Measurements from ENCODE around the gene DCUN1D1.

Gene DCUN1D1

DNA sequence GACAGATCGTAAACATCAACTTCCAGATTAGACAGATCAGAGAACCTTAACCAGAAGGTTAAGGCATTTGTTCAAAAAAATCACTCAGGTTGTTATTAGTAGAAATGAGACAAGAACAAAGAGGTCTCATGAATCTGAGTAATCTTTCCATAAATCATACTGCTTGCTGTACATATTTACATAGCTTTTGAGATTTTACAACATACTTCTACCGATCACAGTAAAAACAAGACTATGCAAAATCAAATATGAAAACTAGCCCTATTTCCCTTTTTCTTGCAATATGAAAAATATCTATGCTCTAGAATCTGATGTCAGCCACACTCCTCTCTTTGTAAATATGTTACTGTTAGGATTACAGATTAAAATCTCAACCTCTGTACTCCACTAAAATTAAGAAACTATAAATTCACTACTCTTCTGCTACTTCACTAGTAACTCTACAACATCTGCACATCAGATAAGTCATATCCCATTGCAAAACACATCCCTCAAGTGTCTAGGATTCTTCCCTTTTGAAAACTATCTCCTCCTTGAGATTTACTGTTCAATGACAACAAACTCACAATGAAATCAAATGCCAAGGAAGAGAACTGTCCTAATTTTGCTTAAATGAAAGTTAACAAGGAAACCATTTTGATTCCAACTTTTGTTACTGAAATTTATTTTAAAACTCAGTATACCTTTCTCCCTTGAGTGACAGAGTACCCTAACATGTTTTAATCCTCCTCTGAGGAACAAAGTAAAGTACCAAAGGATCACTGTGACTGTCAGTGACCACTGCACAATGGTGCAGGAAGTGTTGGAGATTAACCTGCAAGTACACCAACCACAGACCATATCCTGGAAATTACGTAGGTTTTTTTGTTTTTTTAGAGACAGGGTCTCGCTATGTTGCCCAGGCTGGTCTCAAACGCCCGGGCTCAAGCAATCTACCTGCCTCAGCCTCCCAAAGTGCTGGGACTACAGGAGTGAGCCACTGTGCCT, 12.8 kb downstream of the DCUN1D1 start:
- Histone ChIP-seq H3K4me3 (replicated peaks; ENCODE audit: insufficient read depth, low read length) (no peak overlapping the region), H3K27ac (replicated peaks) (no peak overlapping the region), H3K27me3 (ENCODE audit: insufficient read depth, poor library complexity, severe bottlenecking) (no peaks in the 10 kb centered on the region)
- no peak for DNase-seq (ENCODE audit: low read depth in 1 of 2, low spot score in 1 of 2)
- TF ChIP-seq, protein P1, sequence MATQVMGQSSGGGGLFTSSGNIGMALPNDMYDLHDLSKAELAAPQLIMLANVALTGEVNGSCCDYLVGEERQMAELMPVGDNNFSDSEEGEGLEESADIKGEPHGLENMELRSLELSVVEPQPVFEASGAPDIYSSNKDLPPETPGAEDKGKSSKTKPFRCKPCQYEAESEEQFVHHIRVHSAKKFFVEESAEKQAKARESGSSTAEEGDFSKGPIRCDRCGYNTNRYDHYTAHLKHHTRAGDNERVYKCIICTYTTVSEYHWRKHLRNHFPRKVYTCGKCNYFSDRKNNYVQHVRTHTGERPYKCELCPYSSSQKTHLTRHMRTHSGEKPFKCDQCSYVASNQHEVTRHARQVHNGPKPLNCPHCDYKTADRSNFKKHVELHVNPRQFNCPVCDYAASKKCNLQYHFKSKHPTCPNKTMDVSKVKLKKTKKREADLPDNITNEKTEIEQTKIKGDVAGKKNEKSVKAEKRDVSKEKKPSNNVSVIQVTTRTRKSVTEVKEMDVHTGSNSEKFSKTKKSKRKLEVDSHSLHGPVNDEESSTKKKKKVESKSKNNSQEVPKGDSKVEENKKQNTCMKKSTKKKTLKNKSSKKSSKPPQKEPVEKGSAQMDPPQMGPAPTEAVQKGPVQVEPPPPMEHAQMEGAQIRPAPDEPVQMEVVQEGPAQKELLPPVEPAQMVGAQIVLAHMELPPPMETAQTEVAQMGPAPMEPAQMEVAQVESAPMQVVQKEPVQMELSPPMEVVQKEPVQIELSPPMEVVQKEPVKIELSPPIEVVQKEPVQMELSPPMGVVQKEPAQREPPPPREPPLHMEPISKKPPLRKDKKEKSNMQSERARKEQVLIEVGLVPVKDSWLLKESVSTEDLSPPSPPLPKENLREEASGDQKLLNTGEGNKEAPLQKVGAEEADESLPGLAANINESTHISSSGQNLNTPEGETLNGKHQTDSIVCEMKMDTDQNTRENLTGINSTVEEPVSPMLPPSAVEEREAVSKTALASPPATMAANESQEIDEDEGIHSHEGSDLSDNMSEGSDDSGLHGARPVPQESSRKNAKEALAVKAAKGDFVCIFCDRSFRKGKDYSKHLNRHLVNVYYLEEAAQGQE (IDR thresholded peaks at IDR 0.05; ENCODE audit: insufficient replicate concordance, low read depth), result no peak
- TF ChIP-seq, protein P2, sequence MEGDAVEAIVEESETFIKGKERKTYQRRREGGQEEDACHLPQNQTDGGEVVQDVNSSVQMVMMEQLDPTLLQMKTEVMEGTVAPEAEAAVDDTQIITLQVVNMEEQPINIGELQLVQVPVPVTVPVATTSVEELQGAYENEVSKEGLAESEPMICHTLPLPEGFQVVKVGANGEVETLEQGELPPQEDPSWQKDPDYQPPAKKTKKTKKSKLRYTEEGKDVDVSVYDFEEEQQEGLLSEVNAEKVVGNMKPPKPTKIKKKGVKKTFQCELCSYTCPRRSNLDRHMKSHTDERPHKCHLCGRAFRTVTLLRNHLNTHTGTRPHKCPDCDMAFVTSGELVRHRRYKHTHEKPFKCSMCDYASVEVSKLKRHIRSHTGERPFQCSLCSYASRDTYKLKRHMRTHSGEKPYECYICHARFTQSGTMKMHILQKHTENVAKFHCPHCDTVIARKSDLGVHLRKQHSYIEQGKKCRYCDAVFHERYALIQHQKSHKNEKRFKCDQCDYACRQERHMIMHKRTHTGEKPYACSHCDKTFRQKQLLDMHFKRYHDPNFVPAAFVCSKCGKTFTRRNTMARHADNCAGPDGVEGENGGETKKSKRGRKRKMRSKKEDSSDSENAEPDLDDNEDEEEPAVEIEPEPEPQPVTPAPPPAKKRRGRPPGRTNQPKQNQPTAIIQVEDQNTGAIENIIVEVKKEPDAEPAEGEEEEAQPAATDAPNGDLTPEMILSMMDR (IDR thresholded peaks at IDR 0.05; ENCODE audit: insufficient read depth, low read length), result no peak
- no peak for TF ChIP-seq GABPA (IDR thresholded peaks at IDR 0.05; ENCODE audit: low read depth)
- TF ChIP-seq POLR2AphosphoS5 (IDR thresholded peaks at IDR 0.05; ENCODE audit: low read depth), result no peak
- TF ChIP-seq SPI1 (IDR thresholded peaks at IDR 0.05; ENCODE audit: borderline replicate concordance, low read depth), result no peak

DNA sequence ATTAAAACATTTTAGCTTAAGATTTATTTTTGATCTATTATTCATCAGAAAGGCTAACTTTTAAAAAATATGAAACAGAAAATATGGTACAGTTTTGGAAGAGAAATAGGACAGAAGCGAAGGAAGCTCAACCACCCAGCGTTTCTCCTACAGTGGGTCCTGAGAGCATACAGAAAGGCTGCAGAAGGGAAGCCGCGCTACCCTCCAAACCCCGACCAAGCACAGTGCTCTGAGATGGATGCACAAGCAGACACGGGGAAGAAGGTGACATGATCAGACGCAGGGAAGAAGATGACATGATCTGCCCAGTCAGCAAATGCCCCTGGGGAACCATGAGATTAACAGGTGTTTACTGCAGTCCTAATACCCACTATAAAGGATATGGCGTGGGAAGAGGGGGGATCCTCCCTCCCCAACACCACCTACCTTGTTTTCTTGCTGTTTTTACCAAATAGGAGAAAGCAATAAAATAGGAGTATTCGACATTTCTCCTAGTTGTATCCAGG, 14.4 kb downstream of the DCUN1D1 start:
- H3K4me3 ChIP-seq (replicated peaks; ENCODE audit: insufficient read depth, low read length), result no peak overlapping the region
- no peak overlapping the region for H3K27ac ChIP-seq (replicated peaks)
- DNase-seq (ENCODE audit: low read depth in 1 of 2, low spot score in 1 of 2), result no peak
- no peaks in the 10 kb centered on the region for H3K27me3 ChIP-seq (ENCODE audit: insufficient read depth, poor library complexity, severe bottlenecking)
- TF ChIP-seq, protein P1 (IDR thresholded peaks at IDR 0.05; ENCODE audit: insufficient replicate concordance, low read depth), result no peak
- no peak for TF ChIP-seq GABPA (IDR thresholded peaks at IDR 0.05; ENCODE audit: low read depth)
- no peak for TF ChIP-seq SPI1 (IDR thresholded peaks at IDR 0.05; ENCODE audit: borderline replicate concordance, low read depth)
- no peak for TF ChIP-seq POLR2AphosphoS5 (IDR thresholded peaks at IDR 0.05; ENCODE audit: low read depth)
- TF ChIP-seq, protein P2 (IDR thresholded peaks at IDR 0.05; ENCODE audit: insufficient read depth, low read length), result no peak

DNA sequence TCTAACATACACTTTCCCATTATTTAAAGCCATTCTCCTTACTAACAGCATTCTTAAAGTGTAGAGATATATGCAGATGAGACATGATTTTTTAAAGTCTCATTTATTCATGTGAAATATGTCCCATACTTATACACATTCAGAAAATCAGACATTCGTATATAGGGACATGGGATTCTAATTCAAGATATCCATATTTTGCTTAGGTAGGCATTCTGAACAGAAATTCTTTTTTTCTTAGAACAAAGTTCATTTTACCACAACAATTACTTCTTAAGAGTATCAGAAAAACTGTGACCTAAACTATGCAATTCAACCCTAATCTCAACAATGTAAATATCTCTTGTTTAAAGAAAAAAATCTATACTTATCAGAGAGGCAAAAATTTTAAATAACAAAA, 16.2 kb downstream of the DCUN1D1 start:
- TF ChIP-seq POLR2AphosphoS5 (IDR thresholded peaks at IDR 0.05; ENCODE audit: low read depth), result no peak
- TF ChIP-seq, protein P1 (IDR thresholded peaks at IDR 0.05; ENCODE audit: insufficient replicate concordance, low read depth), result no peak
- no peak for TF ChIP-seq GABPA (IDR thresholded peaks at IDR 0.05; ENCODE audit: low read depth)
- TF ChIP-seq, protein P2 (IDR thresholded peaks at IDR 0.05; ENCODE audit: insufficient read depth, low read length), result no peak
- TF ChIP-seq SPI1 (IDR thresholded peaks at IDR 0.05; ENCODE audit: borderline replicate concordance, low read depth), result no peak
- Histone ChIP-seq H3K27ac (replicated peaks) (no peak overlapping the region), H3K27me3 (ENCODE audit: insufficient read depth, poor library complexity, severe bottlenecking) (no peaks in the 10 kb centered on the region), H3K4me3 (replicated peaks; ENCODE audit: insufficient read depth, low read length) (no peak overlapping the region)
- no peak for DNase-seq (ENCODE audit: low read depth in 1 of 2, low spot score in 1 of 2)
